HepG2 (cell line): ENCODE results near the gene FOXR1. TPM values are rescaled to one million over a fixed set of nuclear protein-coding genes. Genes with fewer than 3 reads are reported as not detected.

ENCODE experiments used
- ATAC-seq: fragments of 200-7000 bp; cut with Tn5 transposase; 3 replicates; pipeline ENCODE4 v1.9.1; 2020; ENCODE audit warnings: mild to moderate bottlenecking, moderate library complexity
- BruUV-seq: library from RNA; stranded (reverse); fragments of 400-500 nt; replicated peaks from 2 replicates; lab custom pipeline; 2021; lab: Mats Ljungman, UMichigan
- CTCF ChIA-PET: fragments of 300-600 bp; formaldehyde crosslinking; extraction: SDS; loops from one replicate; lab custom pipeline; 2021; ENCODE audit warnings: low total read pairs, inconsistent platforms, low intra/inter-chr PET ratio; lab: Yijun Ruan, JAX
- POLR2A ChIA-PET: fragments of 350-600 bp; sonication (Branson Sonifier 250); formaldehyde crosslinking; loops from one replicate; lab custom pipeline; 2020; ENCODE audit warnings: antibody characterized with exemption, inconsistent platforms; lab: Yijun Ruan, JAX
- DNase-seq: peaks from one replicate; pipeline ENCODE4 v3.0.0-alpha.2; 2015; ENCODE audit warnings: low spot score
- FAIRE-seq: peaks from 3 replicates; lab custom pipeline; 2011; peaks lifted over from hg19 to GRCh38; lab: Jason Lieb, UNC
- H2AFZ ChIP-seq: one replicate; pipeline ENCODE4 v1.6.1; 2011; ENCODE audit warnings: low read length, inconsistent platforms
- H3K27ac ChIP-seq: fragments of 300-600 bp; 3 replicates; pipeline ENCODE4 v1.8.0; 2011; ENCODE audit warnings: mixed run types, mild to moderate bottlenecking, mixed read lengths, low read length, inconsistent platforms; ENCODE audit not compliant: insufficient read depth; ENCODE audit errors: extremely low read length
- H3K27me3 ChIP-seq, 2 experiments: fragments of 200-600 bp in 1 of 2; 2 replicates in 1 of 2; 3 replicates in 1 of 2; pipeline versions ENCODE4 v1.6.0 to v1.8.0; 2011; ENCODE audit warnings: low read length in 2 of 2, mild to moderate bottlenecking in 2 of 2, moderate library complexity in 2 of 2, inconsistent platforms in 1 of 2; ENCODE audit not compliant: insufficient read depth in 2 of 2, control insufficient read depth in 1 of 2
- H3K36me3 ChIP-seq, 2 experiments: fragments of 200-600 bp in 1 of 2; replicated peaks in 1 of 2; 2 replicates in 1 of 2; 3 replicates in 1 of 2; pipeline versions ENCODE4 v1.5.1 to v1.8.0; 2011; ENCODE audit warnings: low read length in 2 of 2, inconsistent platforms in 1 of 2; ENCODE audit not compliant: insufficient read depth in 2 of 2, control insufficient read depth in 1 of 2
- H3K4me1 ChIP-seq: 2 replicates; pipeline ENCODE4 v1.5.1; 2012; ENCODE audit warnings: low read length, inconsistent platforms; ENCODE audit not compliant: insufficient read depth
- H3K4me2 ChIP-seq: 2 replicates; pipeline ENCODE4 v1.6.0; 2011; ENCODE audit warnings: low read depth, low read length, inconsistent platforms
- H3K4me3 ChIP-seq, 3 experiments: fragments of 200-600 bp in 1 of 3; sonication (generic), shearing (Covaris generic) in 1 of 3; replicated peaks in 1 of 3; 2 replicates each; pipeline ENCODE4 v1.5.1; 2011 to 2016; ENCODE audit warnings: low read length in 3 of 3, inconsistent platforms in 2 of 3, low read depth in 2 of 3, mild to moderate bottlenecking in 2 of 3, control low read depth in 1 of 3, mixed read lengths in 1 of 3; ENCODE audit not compliant: insufficient read depth in 1 of 3
- H3K79me2 ChIP-seq: one replicate; pipeline ENCODE4 v1.6.1; 2011; ENCODE audit warnings: low read length, inconsistent platforms; ENCODE audit not compliant: insufficient read depth
- H3K9ac ChIP-seq: 2 replicates; pipeline ENCODE4 v1.6.0; 2011; ENCODE audit warnings: mild to moderate bottlenecking, low read depth, low read length, inconsistent platforms; ENCODE audit not compliant: insufficient read depth
- H3K9me3 ChIP-seq: 2 replicates; pipeline ENCODE4 v1.5.1; 2012; ENCODE audit warnings: mild to moderate bottlenecking, low read length
- H4K20me1 ChIP-seq: 2 replicates; pipeline ENCODE4 v1.6.0; 2011; ENCODE audit warnings: inconsistent platforms, mild to moderate bottlenecking, low read length, moderate library complexity; ENCODE audit not compliant: insufficient read depth
- MAZ ChIP-seq, 2 experiments: sonication (generic) in 1 of 2; formaldehyde crosslinking in 1 of 2; IDR thresholded peaks; 2 replicates each; pipeline versions ENCODE4 v1.5.0 to v1.6.1; 2012 to 2020; ENCODE audit warnings: low read depth in 2 of 2, mild to moderate bottlenecking in 2 of 2, borderline replicate concordance in 1 of 2, improper control_type of control experiment in 1 of 2, low read length in 1 of 2, missing genetic modification reagents in 1 of 2, moderate library complexity in 1 of 2
- NFE2L2 ChIP-seq: fragments of 150-350 bp; IDR thresholded peaks from 2 replicates; pipeline ENCODE4 v1.6.1; 2014; ENCODE audit warnings: low read length
- NFIB ChIP-seq: sonication (generic); formaldehyde crosslinking; IDR thresholded peaks from 2 replicates; pipeline ENCODE4 v1.9.0; 2021; ENCODE audit warnings: missing genetic modification reagents, mild to moderate bottlenecking, borderline replicate concordance
- RBM22 ChIP-seq: fragments of 200-400 bp; formaldehyde crosslinking; optimal IDR thresholded peaks from 2 replicates; pipeline ENCODE3; 2017; ENCODE audit warnings: mild to moderate bottlenecking, low read length, moderate library complexity
- SPEN ChIP-seq: sonication (generic); formaldehyde crosslinking; IDR thresholded peaks from 2 replicates; pipeline ENCODE4 v1.5.1; 2020; ENCODE audit warnings: low read depth, mild to moderate bottlenecking, missing genetic modification reagents
- U2AF1 ChIP-seq: fragments of 200-400 bp; formaldehyde crosslinking; optimal IDR thresholded peaks from 2 replicates; pipeline ENCODE3; 2017; ENCODE audit warnings: mild to moderate bottlenecking, low read depth, low read length
- ZNF232 ChIP-seq: sonication (generic); formaldehyde crosslinking; IDR thresholded peaks from 2 replicates; pipeline ENCODE4 v1.4.0; 2020; ENCODE audit warnings: missing genetic modification reagents, borderline replicate concordance
- ZNF331 ChIP-seq: sonication (generic); formaldehyde crosslinking; IDR thresholded peaks from 2 replicates; pipeline ENCODE4 v1.4.0; 2020; ENCODE audit warnings: missing genetic modification reagents
- ZNF382 ChIP-seq: sonication (generic); formaldehyde crosslinking; IDR thresholded peaks from 2 replicates; pipeline ENCODE4 v1.5.0; 2020; ENCODE audit warnings: missing genetic modification reagents, mild to moderate bottlenecking, borderline replicate concordance
- ZNF530 ChIP-seq: sonication (generic); formaldehyde crosslinking; IDR thresholded peaks from 2 replicates; pipeline ENCODE4 v1.5.0; 2020; ENCODE audit warnings: low read depth, mild to moderate bottlenecking, missing genetic modification reagents
- in situ Hi-C: cut with HindIII; loops from 2 replicates; pipeline ENCODE4 v1.10.0; 2017; ENCODE audit warnings: low pct_unique_long_range_greater_than_20kb; ENCODE audit not compliant: extremely low pct_ligation_motif_present
- intact Hi-C: fragments of 100-400 bp; cut with micrococcal nuclease; formaldehyde crosslinking; loops from one replicate; pipeline ENCODE4 v1.10.0; 2022; ENCODE audit not compliant: unreplicated experiment
- polyA plus RNA-seq, 8 experiments: library from polyadenylated mRNA; depleted of rRNA in 3 of 8; stranded (reverse) in 7 of 8; unstranded in 1 of 8; fragments of >200 nt; fragmentation: Illumina TruSeq in 4 of 8; extraction: Trizol in 4 of 8; gene quantifications; 2 replicates each; pipeline versions ENCODE4 v1.2.1 to v1.2.3, GENCODE V29; 2011 to 2016; ENCODE audit warnings: low read depth in 4 of 8, missing spikeins in 1 of 8, mixed read lengths in 1 of 8; ENCODE audit not compliant: insufficient read depth in 1 of 8
- total RNA-seq, 5 experiments: library from RNA; depleted of rRNA; stranded (reverse); fragments of >200 nt; fragmentation: Illumina TruSeq; extraction: Trizol; gene quantifications; 2 replicates each; pipeline ENCODE4 v1.2.3, GENCODE V29; 2016; ENCODE audit warnings: low read depth in 1 of 5
- TF ChIP-seq, protein P1 (sequence below): sonication (generic); formaldehyde crosslinking; IDR thresholded peaks from 2 replicates; pipeline ENCODE4 v1.4.0; 2020; ENCODE audit warnings: low read depth, missing genetic modification reagents
- TF ChIP-seq, protein P2 (sequence below): sonication (generic); formaldehyde crosslinking; conservative IDR thresholded peaks from 2 replicates; pipeline ENCODE4 v1.5.0; 2020; ENCODE audit warnings: missing genetic modification reagents
- TF ChIP-seq, protein P3 (sequence below): sonication (generic); formaldehyde crosslinking; IDR thresholded peaks from 2 replicates; pipeline ENCODE4 v1.4.0; 2020; ENCODE audit warnings: missing genetic modification reagents

FOXR1 gene
- total and polyA plus RNA-seq, 2 of the 13 experiments (the other 11 are each of a cell fraction or from before 2014, with no cell fraction given), result not detected

DNA sequence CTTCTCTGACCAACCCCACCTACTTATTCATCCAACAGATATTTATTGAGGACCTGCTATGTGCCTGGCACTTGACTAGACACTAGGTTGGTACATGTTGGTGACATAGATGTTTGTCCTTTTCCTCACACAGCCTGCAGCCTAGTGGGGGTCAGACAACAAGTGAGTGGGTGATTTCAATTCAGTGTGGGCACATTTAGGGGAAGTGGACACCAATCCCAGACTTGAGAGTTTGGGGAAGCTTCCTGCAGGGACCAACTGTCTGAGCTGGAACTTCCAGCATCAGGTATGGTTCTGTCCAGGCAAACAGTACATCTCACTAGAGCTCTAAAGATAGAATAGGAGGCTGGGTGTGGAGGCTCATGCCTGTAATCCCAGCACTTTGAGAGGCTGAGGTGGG, 40.0 kb upstream of the FOXR1 start:
- Histone ChIP-seq H3K27me3 (peaks cover 2 to 7% of the 10 kb centered on the region in 2 experiments; a peak in 3 of 5 replicates), H3K27ac (no peak overlapping the region), H3K9me3 (no peaks in the 10 kb centered on the region), H2AFZ (no peak overlapping the region), H3K4me2 (no peak overlapping the region), H3K79me2 (no peaks in the 10 kb centered on the region), H3K9ac (no peak overlapping the region), H3K4me1 (peaks cover 46% of the 10 kb centered on the region), H4K20me1 (no peaks in the 10 kb centered on the region), H3K36me3 (no peaks in the 10 kb centered on the region), H3K4me3 (no peak overlapping the region)
- DNase-seq (no peak), ATAC-seq (no peak), FAIRE-seq (no peak)
- in situ Hi-C loops (no loop called here), intact Hi-C loops (no loop called here)
- TF ChIP-seq NFIB (no peak), ZNF382 (no peak), RBM22 (no peak), NFE2L2 (no peak), SPEN (CRISPR knock-in tag) (no peak), U2AF1 (no peak), ZNF331 (no peak), ZNF232 (no peak), ZNF530 (CRISPR knock-in tag) (no peak), MAZ (IDR thresholded peaks at IDR 0.05; ENCODE audit: borderline replicate concordance, low read depth, low read length) (no peak), MAZ (CRISPR knock-in tag; IDR thresholded peaks at IDR 0.05; ENCODE audit: low read depth) (no peak)
- TF ChIP-seq, protein P1, sequence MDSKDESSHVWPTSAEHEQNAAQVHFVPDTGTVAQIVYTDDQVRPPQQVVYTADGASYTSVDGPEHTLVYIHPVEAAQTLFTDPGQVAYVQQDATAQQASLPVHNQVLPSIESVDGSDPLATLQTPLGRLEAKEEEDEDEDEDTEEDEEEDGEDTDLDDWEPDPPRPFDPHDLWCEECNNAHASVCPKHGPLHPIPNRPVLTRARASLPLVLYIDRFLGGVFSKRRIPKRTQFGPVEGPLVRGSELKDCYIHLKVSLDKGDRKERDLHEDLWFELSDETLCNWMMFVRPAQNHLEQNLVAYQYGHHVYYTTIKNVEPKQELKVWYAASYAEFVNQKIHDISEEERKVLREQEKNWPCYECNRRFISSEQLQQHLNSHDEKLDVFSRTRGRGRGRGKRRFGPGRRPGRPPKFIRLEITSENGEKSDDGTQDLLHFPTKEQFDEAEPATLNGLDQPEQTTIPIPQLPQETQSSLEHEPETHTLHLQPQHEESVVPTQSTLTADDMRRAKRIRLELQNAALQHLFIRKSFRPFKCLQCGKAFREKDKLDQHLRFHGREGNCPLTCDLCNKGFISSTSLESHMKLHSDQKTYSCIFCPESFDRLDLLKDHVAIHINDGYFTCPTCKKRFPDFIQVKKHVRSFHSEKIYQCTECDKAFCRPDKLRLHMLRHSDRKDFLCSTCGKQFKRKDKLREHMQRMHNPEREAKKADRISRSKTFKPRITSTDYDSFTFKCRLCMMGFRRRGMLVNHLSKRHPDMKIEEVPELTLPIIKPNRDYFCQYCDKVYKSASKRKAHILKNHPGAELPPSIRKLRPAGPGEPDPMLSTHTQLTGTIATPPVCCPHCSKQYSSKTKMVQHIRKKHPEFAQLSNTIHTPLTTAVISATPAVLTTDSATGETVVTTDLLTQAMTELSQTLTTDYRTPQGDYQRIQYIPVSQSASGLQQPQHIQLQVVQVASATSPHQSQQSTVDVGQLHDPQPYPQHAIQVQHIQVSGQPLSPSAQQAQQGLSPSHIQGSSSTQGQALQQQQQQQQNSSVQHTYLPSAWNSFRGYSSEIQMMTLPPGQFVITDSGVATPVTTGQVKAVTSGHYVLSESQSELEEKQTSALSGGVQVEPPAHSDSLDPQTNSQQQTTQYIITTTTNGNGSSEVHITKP (CRISPR knock-in tag), result no peak
- TF ChIP-seq, protein P2, sequence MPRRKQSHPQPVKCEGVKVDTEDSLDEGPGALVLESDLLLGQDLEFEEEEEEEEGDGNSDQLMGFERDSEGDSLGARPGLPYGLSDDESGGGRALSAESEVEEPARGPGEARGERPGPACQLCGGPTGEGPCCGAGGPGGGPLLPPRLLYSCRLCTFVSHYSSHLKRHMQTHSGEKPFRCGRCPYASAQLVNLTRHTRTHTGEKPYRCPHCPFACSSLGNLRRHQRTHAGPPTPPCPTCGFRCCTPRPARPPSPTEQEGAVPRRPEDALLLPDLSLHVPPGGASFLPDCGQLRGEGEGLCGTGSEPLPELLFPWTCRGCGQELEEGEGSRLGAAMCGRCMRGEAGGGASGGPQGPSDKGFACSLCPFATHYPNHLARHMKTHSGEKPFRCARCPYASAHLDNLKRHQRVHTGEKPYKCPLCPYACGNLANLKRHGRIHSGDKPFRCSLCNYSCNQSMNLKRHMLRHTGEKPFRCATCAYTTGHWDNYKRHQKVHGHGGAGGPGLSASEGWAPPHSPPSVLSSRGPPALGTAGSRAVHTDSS (CRISPR knock-in tag), result no peak
- TF ChIP-seq, protein P3, sequence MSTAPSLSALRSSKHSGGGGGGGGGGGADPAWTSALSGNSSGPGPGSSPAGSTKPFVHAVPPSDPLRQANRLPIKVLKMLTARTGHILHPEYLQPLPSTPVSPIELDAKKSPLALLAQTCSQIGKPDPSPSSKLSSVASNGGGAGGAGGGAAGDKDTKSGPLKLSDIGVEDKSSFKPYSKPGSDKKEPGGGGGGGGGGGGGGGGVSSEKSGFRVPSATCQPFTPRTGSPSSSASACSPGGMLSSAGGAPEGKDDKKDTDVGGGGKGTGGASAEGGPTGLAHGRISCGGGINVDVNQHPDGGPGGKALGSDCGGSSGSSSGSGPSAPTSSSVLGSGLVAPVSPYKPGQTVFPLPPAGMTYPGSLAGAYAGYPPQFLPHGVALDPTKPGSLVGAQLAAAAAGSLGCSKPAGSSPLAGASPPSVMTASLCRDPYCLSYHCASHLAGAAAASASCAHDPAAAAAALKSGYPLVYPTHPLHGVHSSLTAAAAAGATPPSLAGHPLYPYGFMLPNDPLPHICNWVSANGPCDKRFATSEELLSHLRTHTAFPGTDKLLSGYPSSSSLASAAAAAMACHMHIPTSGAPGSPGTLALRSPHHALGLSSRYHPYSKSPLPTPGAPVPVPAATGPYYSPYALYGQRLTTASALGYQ (CRISPR knock-in tag), result no peak
- ChIA-PET CTCF (interaction anchor here (9.8 kb wide), 1 partner anchor 24 kb away, joined by 188 read pairs; no protein-coding TSS in a partner anchor), POLR2A (interaction anchor here (1.4 kb wide), 1 partner anchor 22 kb away, joined by 3 read pairs; no protein-coding TSS in a partner anchor)
- BruUV-seq, result no TSS peak
